ENCODE results near the gene ASCC2.
"Not testable (repeated sequence)": the region's sequence is repeated elsewhere in the genome, so short reads cannot be mapped to it uniquely, and the experiment has no call there.

ASCC2 gene

DNA sequence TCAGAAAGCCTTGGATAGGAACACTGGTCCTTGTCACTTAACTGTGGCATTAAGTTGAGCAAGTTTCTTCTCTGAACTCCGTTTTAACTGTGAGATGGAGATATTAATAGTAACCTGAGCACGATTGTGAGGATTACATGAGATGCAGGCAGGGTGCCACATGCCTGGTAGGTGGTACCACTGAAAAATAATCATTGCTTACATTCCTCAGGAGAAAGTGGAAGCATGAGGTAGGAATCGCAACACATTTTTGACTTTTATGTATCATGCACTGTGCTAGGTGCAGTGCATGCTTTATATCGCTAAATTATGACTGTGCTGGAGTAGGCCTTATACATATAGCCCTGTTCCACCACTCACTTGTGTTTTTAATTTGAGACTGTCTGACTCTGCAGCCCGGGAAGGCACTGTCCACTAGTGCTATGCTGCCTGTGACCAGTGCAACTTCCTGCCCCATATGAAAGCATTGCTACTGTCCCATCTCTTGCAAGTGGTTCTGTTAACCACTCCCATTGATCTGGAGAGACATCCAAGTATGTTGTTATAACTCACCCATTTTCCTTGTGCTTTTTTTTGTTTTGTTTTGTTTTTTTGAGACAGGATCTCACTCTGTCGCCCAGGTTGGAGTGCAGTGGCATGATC lies 69.9 kb downstream of the ASCC2 start:
- H3K9me3 Mint-ChIP-seq = no peaks in the 10 kb centered on the region
- no peak for ATAC-seq (replicated peaks; ENCODE audit: extremely low read depth, poor library complexity, severe bottlenecking)
- no peak overlapping the region for H3K27ac Mint-ChIP-seq (ENCODE audit: low read depth)
- no peaks in the 10 kb centered on the region for H3K27me3 Mint-ChIP-seq
- peaks cover 37% of the 10 kb centered on the region for H3K4me1 Mint-ChIP-seq
- no peak for DNase-seq (ENCODE audit: low spot score in 2 of 2)
- H3K4me3 Mint-ChIP-seq = peak overlapping the region; percentile 100
- peaks cover 23% of the 10 kb centered on the region for H3K36me3 Mint-ChIP-seq (ENCODE audit: insufficient read depth)

DNA sequence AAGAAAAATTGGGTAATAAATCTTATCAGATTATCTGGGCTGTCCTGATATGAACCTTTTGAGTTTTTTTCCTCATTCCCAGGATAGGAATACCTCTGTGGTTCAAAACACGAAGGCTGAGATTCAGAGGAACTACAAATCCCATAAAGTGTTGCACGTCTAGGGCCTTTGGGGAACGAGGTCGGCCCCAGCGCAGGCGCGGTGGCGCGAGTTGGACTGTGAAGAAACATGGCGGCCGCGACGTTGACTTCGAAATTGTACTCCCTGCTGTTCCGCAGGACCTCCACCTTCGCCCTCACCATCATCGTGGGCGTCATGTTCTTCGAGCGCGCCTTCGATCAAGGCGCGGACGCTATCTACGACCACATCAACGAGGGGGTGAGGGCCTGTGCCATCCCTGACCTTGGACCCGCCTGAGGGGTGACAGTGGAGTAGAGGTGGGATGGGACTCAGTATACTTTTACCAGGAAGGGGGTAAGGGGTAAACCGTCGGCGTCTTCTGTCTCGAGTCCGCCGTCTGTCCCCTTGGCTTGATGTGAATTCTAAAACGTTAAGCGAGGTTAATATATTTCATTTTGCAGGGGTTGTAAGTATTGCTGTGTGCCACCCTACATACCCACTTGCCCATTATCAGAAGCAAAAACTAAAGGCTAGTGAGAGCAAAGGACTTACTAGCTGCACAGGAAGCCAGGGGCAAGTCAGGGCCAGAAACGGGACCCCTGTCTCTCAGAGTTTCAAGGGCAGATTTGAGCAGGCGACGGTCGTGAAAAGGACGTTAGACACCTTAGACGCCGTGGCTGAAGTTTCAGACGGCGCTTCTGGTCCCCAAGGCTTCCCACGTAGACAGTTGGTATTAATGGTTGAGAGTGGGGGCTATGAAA lies 70.7 kb downstream of the ASCC2 start, which contains the start of gene UQCR10:
Gene UQCR10 (plus strand): TSS at position 199 of the 881 bp plus-strand sequence. CDS start 30 bp downstream, at position 229.
- ATAC-seq (replicated peaks; ENCODE audit: extremely low read depth, poor library complexity, severe bottlenecking) = peak; percentile 80
- H3K27me3 Mint-ChIP-seq = no peaks in the 10 kb centered on the region

DNA sequence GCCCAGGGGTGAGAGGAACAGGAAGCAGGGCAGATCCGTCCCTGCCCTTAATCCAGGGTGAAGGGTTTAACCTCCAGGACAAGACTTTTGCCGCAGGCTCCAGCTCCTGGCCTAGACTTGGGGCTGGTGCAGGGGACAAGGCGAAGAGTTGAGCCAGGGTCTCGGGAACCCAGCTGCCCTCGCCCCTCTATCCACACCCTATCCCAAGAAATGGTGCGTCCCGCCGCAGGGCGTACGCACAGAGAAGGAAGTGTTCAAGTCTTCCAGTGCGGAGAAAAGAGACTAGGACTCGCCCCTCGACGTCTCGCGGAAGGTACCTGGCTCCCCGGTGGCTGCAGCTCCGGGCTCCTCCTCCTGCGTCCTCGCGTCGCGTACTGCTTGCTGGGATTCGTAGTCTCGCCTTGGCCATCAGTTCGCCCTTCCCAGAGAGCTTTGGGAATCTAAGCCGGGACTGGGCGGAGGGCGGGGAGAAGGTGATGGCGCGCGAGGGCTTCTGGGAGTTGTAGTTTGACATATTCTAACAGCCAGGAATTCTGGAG lies 71.4 kb downstream of the ASCC2 start, which contains the start of gene ZMAT5:
Gene ZMAT5 (minus strand): TSS at position 376 of the 539 bp plus-strand sequence. CDS start 18,463 bp downstream, outside the sequence.
- Mint-ChIP-seq H3K27me3 (no peaks in the 10 kb centered on the region), H3K4me3 (peak within 1 kb of the TSS; percentile 100), H3K36me3 (ENCODE audit: insufficient read depth) (peaks cover 21% of the 10 kb centered on the region), H3K9me3 (no peaks in the 10 kb centered on the region), H3K4me1 (peaks cover 37% of the 10 kb centered on the region), H3K27ac (ENCODE audit: low read depth) (peak within 1 kb of the TSS; percentile 94)
- DNase-seq (ENCODE audit: low spot score in 2 of 2) = peak; percentile 78 to 86
- ATAC-seq (replicated peaks; ENCODE audit: extremely low read depth, poor library complexity, severe bottlenecking) = peak; percentile 97

More for the DNA sequence above, 70.7 kb downstream of the ASCC2 start, which contains the start of gene UQCR10:
- H3K4me3 Mint-ChIP-seq = peak within 1 kb of the TSS; percentile 100
- H3K36me3 Mint-ChIP-seq (ENCODE audit: insufficient read depth) = peaks cover 23% of the 10 kb centered on the region
- H3K4me1 Mint-ChIP-seq = peaks cover 37% of the 10 kb centered on the region
- peak; percentile 82 for DNase-seq (ENCODE audit: low spot score in 2 of 2)
- H3K27ac Mint-ChIP-seq (ENCODE audit: low read depth) = peak within 1 kb of the TSS; percentile 94
- no peaks in the 10 kb centered on the region for H3K9me3 Mint-ChIP-seq

DNA sequence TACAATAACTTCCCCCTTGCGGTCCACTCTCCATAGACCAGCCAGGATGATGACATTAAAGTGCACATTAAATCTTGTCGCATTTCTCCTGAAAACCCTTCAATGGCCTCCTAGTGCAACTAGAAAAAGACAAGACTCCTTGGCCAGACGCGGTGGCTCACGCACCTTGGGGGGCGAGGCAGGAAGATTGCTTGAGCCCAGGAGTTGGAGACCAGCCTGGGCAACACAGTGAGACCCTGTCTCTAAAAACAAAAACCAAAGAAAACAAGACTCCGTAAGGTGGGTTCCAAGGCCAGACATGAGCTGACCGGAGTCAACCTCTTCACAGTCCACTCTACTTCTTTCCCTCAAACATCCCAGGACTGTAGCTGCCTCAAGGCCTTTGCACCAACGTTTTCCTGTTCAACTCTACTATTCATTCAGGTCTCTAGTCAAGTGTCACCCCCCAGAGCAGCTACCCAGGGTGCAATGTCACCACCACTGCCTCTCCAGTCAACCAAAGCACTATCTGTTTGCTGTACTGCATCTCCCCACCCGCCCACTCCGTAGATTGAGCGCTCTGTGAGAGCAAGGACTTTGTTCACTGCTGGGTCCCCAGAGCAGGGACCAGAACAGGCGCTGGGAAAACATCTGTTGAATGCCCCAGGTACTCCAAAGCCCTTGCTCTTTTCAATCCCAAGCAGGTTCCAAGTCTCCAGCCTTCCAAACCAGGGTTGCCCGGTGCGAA lies 72.0 kb downstream of the ASCC2 start:
- H3K9me3 Mint-ChIP-seq = no peaks in the 10 kb centered on the region
- ATAC-seq (replicated peaks; ENCODE audit: extremely low read depth, poor library complexity, severe bottlenecking) = peak; percentile 12
- no peak for DNase-seq (ENCODE audit: low spot score in 2 of 2)

DNA sequence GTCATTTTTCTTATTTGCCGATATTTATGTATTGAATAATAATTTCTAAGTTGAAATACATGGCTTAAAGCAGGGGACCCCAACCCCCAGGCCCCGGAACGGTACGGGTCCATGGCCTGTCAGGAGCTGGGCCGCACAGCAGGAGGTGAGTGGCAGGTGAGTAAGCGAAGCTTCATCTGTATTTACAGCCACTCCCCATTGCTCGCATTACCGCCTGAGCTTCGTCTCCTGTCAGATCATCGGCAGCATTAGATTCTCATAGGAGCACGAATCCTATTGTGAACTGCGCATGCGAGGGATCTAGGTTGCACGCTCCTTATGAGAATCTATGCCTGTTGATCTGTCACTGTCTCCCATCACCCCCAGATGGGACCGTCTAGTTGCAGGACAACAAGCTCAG lies 75.8 kb downstream of the ASCC2 start:
- Mint-ChIP-seq H3K27ac (ENCODE audit: low read depth) (no peak overlapping the region), H3K27me3 (no peaks in the 10 kb centered on the region), H3K4me1 (peaks cover 20% of the 10 kb centered on the region), H3K9me3 (no peaks in the 10 kb centered on the region), H3K4me3 (no peak overlapping the region), H3K36me3 (ENCODE audit: insufficient read depth) (peaks cover 6% of the 10 kb centered on the region)
- DNase-seq (ENCODE audit: low spot score in 2 of 2) = no peak
- no peak for ATAC-seq (replicated peaks; ENCODE audit: extremely low read depth, poor library complexity, severe bottlenecking)

More for the DNA sequence above, 72.0 kb downstream of the ASCC2 start:
- Mint-ChIP-seq H3K27me3 (no peaks in the 10 kb centered on the region), H3K36me3 (ENCODE audit: insufficient read depth) (peaks cover 21% of the 10 kb centered on the region), H3K27ac (ENCODE audit: low read depth) (peak overlapping the region; percentile 94), H3K4me3 (peak overlapping the region; percentile 100), H3K4me1 (peaks cover 37% of the 10 kb centered on the region)

DNA sequence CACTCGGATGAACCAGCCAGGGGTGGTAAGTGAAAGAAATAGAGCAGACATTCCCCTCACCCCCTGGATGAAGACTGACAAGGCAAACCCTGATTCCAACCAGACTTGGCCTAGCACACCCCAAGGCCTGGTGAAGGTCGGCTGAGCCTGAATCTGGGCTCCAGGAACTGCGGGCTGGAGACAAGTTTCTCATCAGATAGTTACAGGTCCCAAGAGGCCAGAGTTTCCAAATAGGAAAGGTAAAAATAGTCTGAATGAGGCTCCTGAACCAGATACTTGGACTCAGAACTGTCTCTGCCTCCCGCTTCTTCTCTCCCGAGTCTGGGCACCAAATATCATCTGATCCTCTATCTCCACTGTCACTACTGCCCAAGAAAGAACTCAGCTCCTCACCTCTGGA lies 79.1 kb downstream of the ASCC2 start:
- Mint-ChIP-seq H3K27me3 (no peaks in the 10 kb centered on the region), H3K9me3 (no peaks in the 10 kb centered on the region), H3K27ac (ENCODE audit: low read depth) (no peak overlapping the region), H3K36me3 (ENCODE audit: insufficient read depth) (peaks cover 4% of the 10 kb centered on the region), H3K4me1 (no peaks in the 10 kb centered on the region), H3K4me3 (no peak overlapping the region)
- no peak for ATAC-seq (replicated peaks; ENCODE audit: extremely low read depth, poor library complexity, severe bottlenecking)
- no peak for DNase-seq (ENCODE audit: low spot score in 2 of 2)

DNA sequence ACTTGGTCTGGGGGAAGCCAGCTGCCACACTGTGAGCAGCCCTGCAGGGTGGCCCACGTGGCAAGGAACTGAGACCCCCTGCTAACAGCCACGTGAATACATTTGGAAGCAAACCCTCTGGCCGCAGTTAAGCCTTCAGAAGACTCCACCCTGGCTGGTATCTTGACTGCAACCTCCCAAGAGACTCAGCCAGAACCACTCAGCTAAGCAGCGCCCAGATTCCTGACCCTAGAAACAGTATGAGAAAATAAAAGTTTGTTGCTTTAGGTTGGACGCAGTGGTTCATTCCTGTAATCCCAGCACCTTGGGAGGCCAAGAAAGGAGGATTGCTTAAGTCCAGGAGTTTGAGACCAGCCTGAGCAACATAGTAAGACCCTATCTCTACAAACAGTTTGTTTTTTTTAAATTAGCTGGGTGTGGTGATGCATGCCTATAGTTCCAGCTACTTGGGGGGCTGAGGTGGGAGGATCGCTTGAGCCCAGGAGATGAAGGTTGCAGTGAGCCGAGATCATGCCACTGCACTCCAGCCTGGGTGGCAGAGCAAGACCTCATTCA lies 79.9 kb downstream of the ASCC2 start:
- Mint-ChIP-seq H3K27ac (ENCODE audit: low read depth) (no peak overlapping the region), H3K4me3 (no peak overlapping the region), H3K4me1 (no peaks in the 10 kb centered on the region), H3K27me3 (no peaks in the 10 kb centered on the region), H3K9me3 (no peaks in the 10 kb centered on the region), H3K36me3 (ENCODE audit: insufficient read depth) (peaks cover 4% of the 10 kb centered on the region)
- DNase-seq (ENCODE audit: low spot score in 2 of 2) = no peak
- ATAC-seq (replicated peaks; ENCODE audit: extremely low read depth, poor library complexity, severe bottlenecking) = no peak

DNA sequence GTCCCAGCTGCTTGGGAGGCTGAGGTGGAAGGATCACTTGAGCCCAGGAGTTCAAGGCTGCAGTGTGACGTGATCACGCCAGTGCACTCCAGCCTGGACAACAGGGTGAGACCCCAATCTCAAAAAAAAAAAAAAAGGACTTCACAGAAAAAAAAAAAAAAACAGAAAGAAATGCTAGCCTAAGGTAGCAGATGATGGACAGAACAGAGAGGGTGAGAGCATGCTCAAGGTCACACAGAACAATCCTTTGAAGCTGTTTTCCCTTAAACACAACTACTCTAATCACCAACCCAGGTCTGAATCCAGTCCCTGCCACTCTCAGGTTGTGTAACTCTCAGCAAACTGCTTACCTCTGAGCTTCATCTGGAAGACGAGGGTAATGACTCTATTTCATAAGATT lies 81.0 kb downstream of the ASCC2 start:
- peaks cover 3% of the 10 kb centered on the region for H3K4me1 Mint-ChIP-seq
- H3K36me3 Mint-ChIP-seq (ENCODE audit: insufficient read depth) = peaks cover 4% of the 10 kb centered on the region
- ATAC-seq (replicated peaks; ENCODE audit: extremely low read depth, poor library complexity, severe bottlenecking) (no peak), DNase-seq (ENCODE audit: low spot score in 2 of 2) (no peak)
- H3K27ac Mint-ChIP-seq (ENCODE audit: low read depth) = no peak overlapping the region
- no peaks in the 10 kb centered on the region for H3K9me3 Mint-ChIP-seq
- no peaks in the 10 kb centered on the region for H3K27me3 Mint-ChIP-seq
- no peak overlapping the region for H3K4me3 Mint-ChIP-seq

DNA sequence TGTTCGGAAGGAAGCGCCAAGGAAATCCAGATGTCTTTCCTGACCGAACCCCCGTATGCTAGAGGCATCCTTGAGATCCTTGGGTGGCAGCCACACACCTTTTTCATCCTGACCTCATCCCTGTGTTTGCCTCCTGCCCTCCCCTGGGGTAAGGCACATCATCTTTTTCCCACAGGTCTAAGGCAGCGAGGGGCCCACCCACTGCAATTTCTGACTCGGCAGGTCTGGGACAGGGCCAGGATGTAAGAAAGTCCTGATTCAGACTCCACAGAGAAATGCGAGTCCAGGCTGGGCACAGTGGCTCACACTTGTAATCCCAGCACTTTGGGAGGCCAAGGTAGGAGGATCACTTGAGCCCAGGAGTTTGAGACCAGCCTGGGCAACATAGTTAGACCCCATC lies 81.7 kb downstream of the ASCC2 start:
- Mint-ChIP-seq H3K4me3 (no peak overlapping the region), H3K27me3 (no peaks in the 10 kb centered on the region), H3K27ac (ENCODE audit: low read depth) (no peak overlapping the region), H3K36me3 (ENCODE audit: insufficient read depth) (peaks cover 4% of the 10 kb centered on the region), H3K4me1 (peaks cover 8% of the 10 kb centered on the region), H3K9me3 (no peaks in the 10 kb centered on the region)
- ATAC-seq (replicated peaks; ENCODE audit: extremely low read depth, poor library complexity, severe bottlenecking) (no peak), DNase-seq (ENCODE audit: low spot score in 2 of 2) (no peak)

DNA sequence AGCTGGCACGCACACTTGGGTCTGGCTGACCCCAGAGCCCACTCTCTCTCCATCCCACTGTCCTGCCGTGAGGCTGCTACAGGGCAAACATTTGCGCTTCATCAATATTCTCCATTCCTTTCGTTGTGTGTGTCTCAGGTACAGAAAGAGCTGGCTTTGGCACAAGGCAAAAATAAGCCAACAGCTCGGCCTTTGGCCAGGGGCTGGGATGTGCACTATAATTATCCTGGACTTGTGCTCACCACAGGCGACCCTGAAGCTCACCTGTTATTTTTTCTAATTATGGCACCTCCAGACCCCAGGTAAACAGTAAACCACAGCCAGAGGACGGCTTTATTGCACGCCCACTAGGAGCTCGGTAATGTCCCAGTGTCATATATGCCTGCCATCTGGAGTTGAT lies 82.2 kb downstream of the ASCC2 start:
- DNase-seq (ENCODE audit: low spot score in 2 of 2) (no peak), ATAC-seq (replicated peaks; ENCODE audit: extremely low read depth, poor library complexity, severe bottlenecking) (no peak)
- H3K9me3 Mint-ChIP-seq = no peaks in the 10 kb centered on the region
- H3K36me3 Mint-ChIP-seq (ENCODE audit: insufficient read depth) = peaks cover 4% of the 10 kb centered on the region
- peaks cover 11% of the 10 kb centered on the region for H3K4me1 Mint-ChIP-seq
- no peak overlapping the region for H3K4me3 Mint-ChIP-seq
- no peaks in the 10 kb centered on the region for H3K27me3 Mint-ChIP-seq
- H3K27ac Mint-ChIP-seq (ENCODE audit: low read depth) = no peak overlapping the region

DNA sequence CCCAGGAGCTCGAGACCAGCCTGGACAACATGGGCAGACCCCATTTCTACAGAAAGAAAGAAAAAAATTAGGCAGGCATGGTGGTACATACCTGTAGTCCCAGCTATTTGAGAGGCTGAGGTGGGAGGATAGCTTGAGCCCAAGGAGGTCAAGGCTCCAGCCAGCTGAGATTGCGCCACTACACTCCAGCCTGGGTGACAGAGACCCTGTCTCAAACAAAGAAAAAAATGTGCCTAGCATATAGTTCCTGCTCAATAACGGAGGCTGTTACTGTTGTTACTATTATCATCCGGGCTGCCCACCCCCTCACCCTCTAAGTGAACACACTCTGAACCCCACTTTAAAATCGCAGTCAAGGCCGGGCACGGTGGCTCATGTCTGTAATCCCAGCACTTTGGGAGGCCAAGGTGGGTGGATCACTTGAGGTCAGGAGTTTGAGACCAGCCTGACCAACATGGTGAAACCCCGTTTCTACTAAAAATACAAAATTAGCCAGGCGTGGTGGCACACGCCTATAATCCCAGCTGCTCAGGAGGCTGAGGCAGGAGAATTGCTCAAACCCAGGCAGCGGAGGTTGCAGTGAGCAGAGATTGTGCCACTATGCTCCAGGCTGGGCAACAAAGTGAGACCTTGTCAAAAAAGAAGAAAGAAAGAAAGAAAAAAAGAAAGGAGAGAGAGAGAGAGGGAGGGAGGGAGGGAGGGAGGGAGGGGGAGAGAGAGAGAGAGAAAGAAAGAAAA lies 83.2 kb downstream of the ASCC2 start:
- ATAC-seq (replicated peaks; ENCODE audit: extremely low read depth, poor library complexity, severe bottlenecking); H3K9me3 Mint-ChIP-seq; H3K36me3 Mint-ChIP-seq (ENCODE audit: insufficient read depth); H3K4me3 Mint-ChIP-seq; DNase-seq (ENCODE audit: low spot score in 2 of 2); H3K27me3 Mint-ChIP-seq: not testable (repeated sequence)
- Mint-ChIP-seq H3K4me1 (peaks cover 22% of the 10 kb centered on the region), H3K27ac (ENCODE audit: low read depth) (peak overlapping the region; percentile 61)
